ENCODE data around the gene LRRC3B.

The LRRC3B gene

DNA sequence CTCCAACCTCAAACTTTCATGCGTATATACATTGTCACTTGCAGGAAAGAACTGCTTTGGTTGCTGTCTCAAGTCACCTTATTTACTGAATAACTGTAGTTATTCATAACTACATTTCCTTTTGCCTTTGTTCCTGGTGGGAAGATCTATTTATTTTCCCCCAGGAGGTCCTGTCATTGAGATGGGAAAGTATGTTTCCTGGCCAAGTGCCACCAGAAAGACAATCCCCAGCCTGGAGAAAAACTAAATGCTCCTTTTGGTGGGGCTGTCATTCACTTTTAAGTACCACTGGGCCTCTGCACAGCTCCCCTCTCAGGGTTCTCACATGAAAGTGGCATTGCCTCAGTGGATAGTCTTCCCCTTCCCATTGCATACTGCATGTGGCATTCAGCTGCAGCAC, 59.8 kb downstream of the LRRC3B start:
- TF ChIP-seq OSR1 (CRISPR knock-in tag; IDR thresholded peaks at IDR 0.05): no peak
- TF ChIP-seq TOX (CRISPR knock-in tag; IDR thresholded peaks at IDR 0.05; ENCODE audit: borderline replicate concordance): no peak
- TF ChIP-seq ISL1 (CRISPR knock-in tag; IDR thresholded peaks at IDR 0.05): no peak
- no peak for TF ChIP-seq PPARA (CRISPR knock-in tag; IDR thresholded peaks at IDR 0.05; ENCODE audit: borderline replicate concordance)
- TF ChIP-seq ZC3H10 (CRISPR knock-in tag; IDR thresholded peaks at IDR 0.05): no peak
- no peak for TF ChIP-seq ZNF565 (CRISPR knock-in tag; conservative IDR thresholded peaks at IDR 0.05; ENCODE audit: low read depth)
- TF ChIP-seq ZFP30 (CRISPR knock-in tag; IDR thresholded peaks at IDR 0.05): no peak
- TF ChIP-seq, protein P1, sequence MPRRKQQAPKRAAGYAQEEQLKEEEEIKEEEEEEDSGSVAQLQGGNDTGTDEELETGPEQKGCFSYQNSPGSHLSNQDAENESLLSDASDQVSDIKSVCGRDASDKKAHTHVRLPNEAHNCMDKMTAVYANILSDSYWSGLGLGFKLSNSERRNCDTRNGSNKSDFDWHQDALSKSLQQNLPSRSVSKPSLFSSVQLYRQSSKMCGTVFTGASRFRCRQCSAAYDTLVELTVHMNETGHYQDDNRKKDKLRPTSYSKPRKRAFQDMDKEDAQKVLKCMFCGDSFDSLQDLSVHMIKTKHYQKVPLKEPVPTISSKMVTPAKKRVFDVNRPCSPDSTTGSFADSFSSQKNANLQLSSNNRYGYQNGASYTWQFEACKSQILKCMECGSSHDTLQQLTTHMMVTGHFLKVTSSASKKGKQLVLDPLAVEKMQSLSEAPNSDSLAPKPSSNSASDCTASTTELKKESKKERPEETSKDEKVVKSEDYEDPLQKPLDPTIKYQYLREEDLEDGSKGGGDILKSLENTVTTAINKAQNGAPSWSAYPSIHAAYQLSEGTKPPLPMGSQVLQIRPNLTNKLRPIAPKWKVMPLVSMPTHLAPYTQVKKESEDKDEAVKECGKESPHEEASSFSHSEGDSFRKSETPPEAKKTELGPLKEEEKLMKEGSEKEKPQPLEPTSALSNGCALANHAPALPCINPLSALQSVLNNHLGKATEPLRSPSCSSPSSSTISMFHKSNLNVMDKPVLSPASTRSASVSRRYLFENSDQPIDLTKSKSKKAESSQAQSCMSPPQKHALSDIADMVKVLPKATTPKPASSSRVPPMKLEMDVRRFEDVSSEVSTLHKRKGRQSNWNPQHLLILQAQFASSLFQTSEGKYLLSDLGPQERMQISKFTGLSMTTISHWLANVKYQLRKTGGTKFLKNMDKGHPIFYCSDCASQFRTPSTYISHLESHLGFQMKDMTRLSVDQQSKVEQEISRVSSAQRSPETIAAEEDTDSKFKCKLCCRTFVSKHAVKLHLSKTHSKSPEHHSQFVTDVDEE (CRISPR knock-in tag; IDR thresholded peaks at IDR 0.05): no peak
- no peak for TF ChIP-seq ARNTL (CRISPR knock-in tag; IDR thresholded peaks at IDR 0.05; ENCODE audit: borderline replicate concordance, low read depth)
- TF ChIP-seq SNAI2 (CRISPR knock-in tag; IDR thresholded peaks at IDR 0.05): no peak
- TF ChIP-seq, protein P2, sequence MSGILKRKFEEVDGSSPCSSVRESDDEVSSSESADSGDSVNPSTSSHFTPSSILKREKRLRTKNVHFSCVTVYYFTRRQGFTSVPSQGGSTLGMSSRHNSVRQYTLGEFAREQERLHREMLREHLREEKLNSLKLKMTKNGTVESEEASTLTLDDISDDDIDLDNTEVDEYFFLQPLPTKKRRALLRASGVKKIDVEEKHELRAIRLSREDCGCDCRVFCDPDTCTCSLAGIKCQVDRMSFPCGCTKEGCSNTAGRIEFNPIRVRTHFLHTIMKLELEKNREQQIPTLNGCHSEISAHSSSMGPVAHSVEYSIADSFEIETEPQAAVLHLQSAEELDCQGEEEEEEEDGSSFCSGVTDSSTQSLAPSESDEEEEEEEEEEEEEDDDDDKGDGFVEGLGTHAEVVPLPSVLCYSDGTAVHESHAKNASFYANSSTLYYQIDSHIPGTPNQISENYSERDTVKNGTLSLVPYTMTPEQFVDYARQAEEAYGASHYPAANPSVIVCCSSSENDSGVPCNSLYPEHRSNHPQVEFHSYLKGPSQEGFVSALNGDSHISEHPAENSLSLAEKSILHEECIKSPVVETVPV (CRISPR knock-in tag; IDR thresholded peaks at IDR 0.05): no peak
- no peak for ATAC-seq

DNA sequence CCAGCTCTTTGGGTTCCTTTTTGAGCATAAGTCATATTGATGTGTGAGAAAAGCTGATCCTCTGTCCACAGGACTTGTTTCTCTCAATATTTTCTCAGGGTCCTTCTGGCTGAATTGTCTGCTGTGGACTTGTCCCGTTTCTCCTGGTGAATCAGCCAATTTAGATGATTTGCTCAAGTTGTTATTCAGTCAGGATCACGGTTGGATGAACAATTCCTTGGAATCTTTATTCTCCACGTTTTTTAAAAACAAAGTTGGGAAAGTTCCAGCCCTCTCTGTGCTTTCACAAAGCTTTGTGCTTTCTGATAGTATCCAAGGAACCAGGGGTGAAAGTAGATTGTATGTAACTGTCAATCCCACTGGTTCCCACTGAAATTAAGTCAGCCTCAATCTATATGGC, 61.3 kb downstream of the LRRC3B start:
- ATAC-seq: no peak
- no peak for TF ChIP-seq RARB (CRISPR knock-in tag; IDR thresholded peaks at IDR 0.05)
- TF ChIP-seq GLIS3 (CRISPR knock-in tag; IDR thresholded peaks at IDR 0.05): no peak
- TF ChIP-seq, protein P1 (CRISPR knock-in tag; IDR thresholded peaks at IDR 0.05): no peak
- TF ChIP-seq, protein P2 (CRISPR knock-in tag; IDR thresholded peaks at IDR 0.05): no peak
- no peak for TF ChIP-seq PPARA (CRISPR knock-in tag; IDR thresholded peaks at IDR 0.05; ENCODE audit: borderline replicate concordance)
- no peak for TF ChIP-seq CSDC2 (CRISPR knock-in tag; IDR thresholded peaks at IDR 0.05)
- TF ChIP-seq ZFP3 (CRISPR knock-in tag; IDR thresholded peaks at IDR 0.05): no peak
- no peak for TF ChIP-seq ISL1 (CRISPR knock-in tag; IDR thresholded peaks at IDR 0.05)
- no peak for TF ChIP-seq TCF4 (CRISPR knock-in tag; IDR thresholded peaks at IDR 0.05; ENCODE audit: borderline replicate concordance)
- no peak for TF ChIP-seq TOX (CRISPR knock-in tag; IDR thresholded peaks at IDR 0.05; ENCODE audit: borderline replicate concordance)
- TF ChIP-seq, protein P3, sequence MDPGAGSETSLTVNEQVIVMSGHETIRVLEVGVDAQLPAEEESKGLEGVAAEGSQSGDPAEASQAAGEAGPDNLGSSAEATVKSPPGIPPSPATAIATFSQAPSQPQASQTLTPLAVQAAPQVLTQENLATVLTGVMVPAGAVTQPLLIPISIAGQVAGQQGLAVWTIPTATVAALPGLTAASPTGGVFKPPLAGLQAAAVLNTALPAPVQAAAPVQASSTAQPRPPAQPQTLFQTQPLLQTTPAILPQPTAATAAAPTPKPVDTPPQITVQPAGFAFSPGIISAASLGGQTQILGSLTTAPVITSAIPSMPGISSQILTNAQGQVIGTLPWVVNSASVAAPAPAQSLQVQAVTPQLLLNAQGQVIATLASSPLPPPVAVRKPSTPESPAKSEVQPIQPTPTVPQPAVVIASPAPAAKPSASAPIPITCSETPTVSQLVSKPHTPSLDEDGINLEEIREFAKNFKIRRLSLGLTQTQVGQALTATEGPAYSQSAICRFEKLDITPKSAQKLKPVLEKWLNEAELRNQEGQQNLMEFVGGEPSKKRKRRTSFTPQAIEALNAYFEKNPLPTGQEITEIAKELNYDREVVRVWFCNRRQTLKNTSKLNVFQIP (CRISPR knock-in tag; IDR thresholded peaks at IDR 0.05; ENCODE audit: borderline replicate concordance, low read depth): no peak
- no peak for TF ChIP-seq ZNF8 (CRISPR knock-in tag; IDR thresholded peaks at IDR 0.05)
- TF ChIP-seq, protein P4, sequence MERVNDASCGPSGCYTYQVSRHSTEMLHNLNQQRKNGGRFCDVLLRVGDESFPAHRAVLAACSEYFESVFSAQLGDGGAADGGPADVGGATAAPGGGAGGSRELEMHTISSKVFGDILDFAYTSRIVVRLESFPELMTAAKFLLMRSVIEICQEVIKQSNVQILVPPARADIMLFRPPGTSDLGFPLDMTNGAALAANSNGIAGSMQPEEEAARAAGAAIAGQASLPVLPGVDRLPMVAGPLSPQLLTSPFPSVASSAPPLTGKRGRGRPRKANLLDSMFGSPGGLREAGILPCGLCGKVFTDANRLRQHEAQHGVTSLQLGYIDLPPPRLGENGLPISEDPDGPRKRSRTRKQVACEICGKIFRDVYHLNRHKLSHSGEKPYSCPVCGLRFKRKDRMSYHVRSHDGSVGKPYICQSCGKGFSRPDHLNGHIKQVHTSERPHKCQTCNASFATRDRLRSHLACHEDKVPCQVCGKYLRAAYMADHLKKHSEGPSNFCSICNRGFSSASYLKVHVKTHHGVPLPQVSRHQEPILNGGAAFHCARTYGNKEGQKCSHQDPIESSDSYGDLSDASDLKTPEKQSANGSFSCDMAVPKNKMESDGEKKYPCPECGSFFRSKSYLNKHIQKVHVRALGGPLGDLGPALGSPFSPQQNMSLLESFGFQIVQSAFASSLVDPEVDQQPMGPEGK (CRISPR knock-in tag; IDR thresholded peaks at IDR 0.05; ENCODE audit: borderline replicate concordance): no peak
- TF ChIP-seq, protein P5, sequence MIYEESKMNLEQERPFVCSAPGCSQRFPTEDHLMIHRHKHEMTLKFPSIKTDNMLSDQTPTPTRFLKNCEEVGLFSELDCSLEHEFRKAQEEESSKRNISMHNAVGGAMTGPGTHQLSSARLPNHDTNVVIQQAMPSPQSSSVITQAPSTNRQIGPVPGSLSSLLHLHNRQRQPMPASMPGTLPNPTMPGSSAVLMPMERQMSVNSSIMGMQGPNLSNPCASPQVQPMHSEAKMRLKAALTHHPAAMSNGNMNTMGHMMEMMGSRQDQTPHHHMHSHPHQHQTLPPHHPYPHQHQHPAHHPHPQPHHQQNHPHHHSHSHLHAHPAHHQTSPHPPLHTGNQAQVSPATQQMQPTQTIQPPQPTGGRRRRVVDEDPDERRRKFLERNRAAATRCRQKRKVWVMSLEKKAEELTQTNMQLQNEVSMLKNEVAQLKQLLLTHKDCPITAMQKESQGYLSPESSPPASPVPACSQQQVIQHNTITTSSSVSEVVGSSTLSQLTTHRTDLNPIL (CRISPR knock-in tag; IDR thresholded peaks at IDR 0.05; ENCODE audit: low read depth): no peak
- no peak for TF ChIP-seq ARNTL (CRISPR knock-in tag; IDR thresholded peaks at IDR 0.05; ENCODE audit: borderline replicate concordance, low read depth)
- TF ChIP-seq ZC3H10 (CRISPR knock-in tag; IDR thresholded peaks at IDR 0.05): no peak
- no peak for TF ChIP-seq ZFP30 (CRISPR knock-in tag; IDR thresholded peaks at IDR 0.05)

Measured in SK-N-SH treated with all-trans-retinoic acid at 6 μM for 48 hours (cell line).